ENCODE results near the gene PCDHA7.
A peak's percentile ranks its signal among the peaks of the same experiment; 100 is the strongest.
"Not testable (repeated sequence)": the region's sequence is repeated elsewhere in the genome, so short reads cannot be mapped to it uniquely, and the experiment has no call there.

Gene PCDHA7

DNA sequence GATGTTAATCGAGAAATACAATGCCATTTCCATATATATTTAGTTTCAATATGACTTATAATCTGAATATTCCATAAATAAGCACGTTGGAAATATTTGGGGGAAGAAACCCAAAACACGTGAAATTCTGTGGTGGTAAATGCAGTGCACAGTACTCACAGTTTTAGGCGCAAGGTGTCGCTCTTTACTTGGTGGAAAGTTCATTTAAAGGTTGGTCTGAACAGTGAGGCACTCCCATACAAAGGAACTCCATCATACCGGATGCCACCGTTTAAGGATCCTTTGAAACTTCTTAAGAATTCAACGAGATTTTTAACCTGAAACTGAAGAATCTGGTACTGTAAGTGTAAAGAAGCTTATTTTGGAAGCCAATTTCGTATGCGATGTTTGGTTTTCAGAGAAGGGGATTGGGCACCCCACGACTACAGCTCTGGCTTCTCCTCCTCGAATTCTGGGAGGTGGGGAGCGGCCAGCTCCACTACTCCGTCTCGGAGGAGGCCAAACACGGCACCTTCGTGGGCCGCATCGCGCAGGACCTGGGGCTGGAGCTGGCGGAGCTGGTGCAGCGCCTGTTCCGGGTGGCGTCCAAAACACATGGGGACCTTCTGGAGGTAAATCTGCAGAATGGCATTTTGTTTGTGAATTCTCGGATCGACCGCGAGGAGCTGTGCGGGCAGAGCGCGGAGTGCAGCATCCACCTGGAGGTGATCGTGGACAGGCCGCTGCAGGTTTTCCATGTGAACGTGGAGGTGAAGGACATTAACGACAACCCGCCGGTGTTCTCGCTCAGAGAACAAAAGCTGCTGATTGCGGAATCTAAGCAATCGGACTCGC is 34.9 kb downstream of the PCDHA7 start, which contains the start of gene PCDHA11:
Gene PCDHA11, plus strand, starts transcription at position 237 of the 834 bp plus-strand sequence. Its CDS starts 147 bp downstream, at position 384.
- Histone ChIP-seq H3K4me1 (no peaks in the 10 kb centered on the region), H3K9ac (no peak within 1 kb of the TSS), H3K27ac (peak within 1 kb of the TSS; percentile 4), H2AFZ (no peak within 1 kb of the TSS), H3K36me3 (ENCODE audit: control insufficient read depth, insufficient read depth, low read length) (no peaks in the 10 kb centered on the region), H3K79me2 (no peaks in the 10 kb centered on the region), H3K4me2 (ENCODE audit: low read length) (no peak within 1 kb of the TSS), H3K4me3 (ENCODE audit: low read depth, low read length) (peak within 1 kb of the TSS; percentile 3), H3K9me3 (ENCODE audit: control insufficient read depth, low read length) (peaks cover 3% of the 10 kb centered on the region), H3K27me3 (ENCODE audit: control insufficient read depth, insufficient read depth, low read length) (no peaks in the 10 kb centered on the region)
- TF ChIP-seq, protein P1, sequence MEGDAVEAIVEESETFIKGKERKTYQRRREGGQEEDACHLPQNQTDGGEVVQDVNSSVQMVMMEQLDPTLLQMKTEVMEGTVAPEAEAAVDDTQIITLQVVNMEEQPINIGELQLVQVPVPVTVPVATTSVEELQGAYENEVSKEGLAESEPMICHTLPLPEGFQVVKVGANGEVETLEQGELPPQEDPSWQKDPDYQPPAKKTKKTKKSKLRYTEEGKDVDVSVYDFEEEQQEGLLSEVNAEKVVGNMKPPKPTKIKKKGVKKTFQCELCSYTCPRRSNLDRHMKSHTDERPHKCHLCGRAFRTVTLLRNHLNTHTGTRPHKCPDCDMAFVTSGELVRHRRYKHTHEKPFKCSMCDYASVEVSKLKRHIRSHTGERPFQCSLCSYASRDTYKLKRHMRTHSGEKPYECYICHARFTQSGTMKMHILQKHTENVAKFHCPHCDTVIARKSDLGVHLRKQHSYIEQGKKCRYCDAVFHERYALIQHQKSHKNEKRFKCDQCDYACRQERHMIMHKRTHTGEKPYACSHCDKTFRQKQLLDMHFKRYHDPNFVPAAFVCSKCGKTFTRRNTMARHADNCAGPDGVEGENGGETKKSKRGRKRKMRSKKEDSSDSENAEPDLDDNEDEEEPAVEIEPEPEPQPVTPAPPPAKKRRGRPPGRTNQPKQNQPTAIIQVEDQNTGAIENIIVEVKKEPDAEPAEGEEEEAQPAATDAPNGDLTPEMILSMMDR (IDR thresholded peaks at IDR 0.05), result peak; percentile 24

DNA sequence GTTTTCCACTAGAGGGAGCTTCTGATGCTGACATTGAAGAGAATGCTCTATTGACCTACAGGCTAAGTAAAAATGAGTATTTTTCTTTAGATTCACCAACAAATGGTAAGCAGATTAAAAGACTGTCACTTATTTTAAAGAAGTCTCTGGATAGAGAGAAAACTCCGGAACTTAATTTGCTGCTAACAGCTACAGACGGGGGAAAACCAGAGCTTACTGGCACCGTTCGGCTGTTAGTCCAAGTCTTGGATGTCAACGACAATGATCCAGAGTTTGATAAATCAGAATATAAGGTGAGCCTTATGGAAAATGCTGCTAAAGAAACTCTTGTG is 35.5 kb downstream of the PCDHA7 start:
- no peak overlapping the region for H2AFZ ChIP-seq
- H3K9me3 ChIP-seq (ENCODE audit: control insufficient read depth, low read length), result peaks cover 3% of the 10 kb centered on the region
- H3K36me3 ChIP-seq (ENCODE audit: control insufficient read depth, insufficient read depth, low read length), result no peaks in the 10 kb centered on the region
- no peak overlapping the region for H3K4me3 ChIP-seq (ENCODE audit: low read depth, low read length)
- no peak overlapping the region for H3K4me2 ChIP-seq (ENCODE audit: low read length)
- no peaks in the 10 kb centered on the region for H3K4me1 ChIP-seq
- H3K27ac ChIP-seq, result peak overlapping the region; percentile 4
- TF ChIP-seq, protein P1 (IDR thresholded peaks at IDR 0.05), result no peak
- no peak overlapping the region for H3K9ac ChIP-seq
- no peaks in the 10 kb centered on the region for H3K79me2 ChIP-seq
- no peaks in the 10 kb centered on the region for H3K27me3 ChIP-seq (ENCODE audit: control insufficient read depth, insufficient read depth, low read length)

DNA sequence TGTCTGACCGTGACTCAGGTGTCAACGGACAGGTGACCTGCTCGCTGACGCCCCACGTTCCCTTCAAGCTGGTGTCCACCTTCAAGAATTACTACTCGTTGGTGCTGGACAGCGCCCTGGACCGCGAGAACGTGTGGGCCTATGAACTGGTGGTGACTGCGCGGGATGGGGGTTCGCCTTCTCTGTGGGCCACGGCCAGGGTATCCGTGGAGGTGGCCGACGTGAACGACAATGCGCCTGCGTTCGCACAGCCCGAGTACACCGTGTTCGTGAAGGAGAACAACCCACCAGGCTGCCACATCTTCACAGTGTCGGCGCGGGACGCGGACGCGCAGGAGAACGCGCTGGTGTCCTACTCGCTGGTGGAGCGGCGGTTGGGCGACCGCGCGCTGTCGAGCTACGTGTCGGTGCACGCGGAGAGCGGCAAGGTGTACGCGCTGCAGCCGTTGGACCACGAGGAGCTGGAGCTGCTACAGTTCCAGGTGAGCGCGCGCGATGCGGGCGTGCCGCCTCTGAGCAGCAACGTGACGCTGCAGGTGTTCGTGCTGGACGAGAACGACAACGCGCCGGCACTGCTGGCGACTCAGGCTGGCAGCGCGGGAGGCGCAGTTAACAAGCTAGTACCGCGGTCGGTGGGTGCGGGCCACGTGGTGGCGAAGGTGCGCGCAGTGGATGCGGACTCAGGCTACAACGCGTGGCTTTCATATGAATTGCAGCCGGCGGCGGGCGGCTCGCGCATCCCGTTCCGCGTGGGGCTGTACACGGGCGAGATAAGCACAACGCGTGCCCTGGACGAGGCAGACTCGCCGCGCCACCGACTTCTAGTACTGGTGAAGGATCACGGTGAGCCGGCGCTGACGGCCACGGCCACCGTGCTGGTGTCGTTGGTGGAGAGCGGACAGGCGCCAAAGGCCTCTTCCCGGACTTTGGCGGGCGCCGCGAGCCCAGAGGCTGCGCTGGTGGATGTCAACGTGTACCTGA is 36.4 kb downstream of the PCDHA7 start:
- TF ChIP-seq, protein P1 (IDR thresholded peaks at IDR 0.05), result no peak
- Histone ChIP-seq H3K4me2 (ENCODE audit: low read length) (no peak overlapping the region), H3K36me3 (ENCODE audit: control insufficient read depth, insufficient read depth, low read length) (no peaks in the 10 kb centered on the region), H3K4me3 (ENCODE audit: low read depth, low read length) (no peak overlapping the region), H3K4me1 (no peaks in the 10 kb centered on the region), H3K9me3 (ENCODE audit: control insufficient read depth, low read length) (peaks cover 3% of the 10 kb centered on the region), H2AFZ (no peak overlapping the region), H3K79me2 (no peaks in the 10 kb centered on the region), H3K9ac (no peak overlapping the region), H3K27ac (no peak overlapping the region), H3K27me3 (ENCODE audit: control insufficient read depth, insufficient read depth, low read length) (no peaks in the 10 kb centered on the region)

DNA sequence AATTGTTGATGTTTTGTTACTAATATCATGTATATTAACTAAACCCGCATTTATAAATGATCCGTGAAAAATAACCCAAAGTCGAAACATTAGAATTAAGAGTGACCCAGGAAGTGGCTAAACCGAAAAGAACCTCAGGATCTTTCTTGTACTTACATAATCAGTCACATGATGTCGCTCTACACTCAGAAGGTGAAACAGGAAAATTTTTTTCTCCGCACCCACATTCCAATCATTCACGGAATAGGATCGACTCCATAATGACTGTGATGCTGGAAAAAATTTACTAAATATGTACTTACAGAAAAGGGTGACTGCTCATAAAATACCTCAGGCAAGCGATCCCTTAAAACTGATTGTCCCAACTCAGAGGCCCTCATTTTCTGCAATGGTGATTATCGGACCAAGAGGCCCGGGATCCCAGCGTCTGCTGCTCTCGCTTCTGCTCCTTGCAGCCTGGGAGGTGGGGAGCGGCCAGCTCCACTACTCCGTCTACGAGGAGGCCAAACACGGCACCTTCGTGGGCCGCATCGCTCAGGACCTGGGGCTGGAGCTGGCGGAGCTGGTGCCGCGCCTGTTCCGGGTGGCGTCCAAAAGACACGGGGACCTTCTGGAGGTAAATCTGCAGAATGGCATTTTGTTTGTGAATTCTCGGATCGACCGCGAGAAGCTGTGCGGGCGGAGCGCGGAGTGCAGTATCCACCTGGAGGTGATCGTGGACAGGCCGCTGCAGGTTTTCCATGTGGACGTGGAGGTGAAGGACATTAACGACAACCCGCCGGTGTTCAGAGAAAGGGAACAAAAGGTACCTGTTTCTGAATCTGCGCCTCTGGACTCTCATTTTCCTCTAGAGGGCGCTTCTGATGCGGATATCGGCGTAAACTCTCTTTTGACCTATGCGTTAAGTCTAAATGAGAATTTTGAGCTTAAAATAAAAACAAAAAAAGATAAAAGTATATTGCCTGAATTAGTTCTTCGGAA is 41.3 kb downstream of the PCDHA7 start, which contains the start of gene PCDHA12:
Gene PCDHA12, plus strand, starts transcription at position 224 of the 981 bp plus-strand sequence. Its CDS starts 165 bp downstream, at position 389.
- no peaks in the 10 kb centered on the region for H3K4me1 ChIP-seq
- no peaks in the 10 kb centered on the region for H3K36me3 ChIP-seq (ENCODE audit: control insufficient read depth, insufficient read depth, low read length)
- H3K79me2 ChIP-seq, result no peaks in the 10 kb centered on the region
- no peak within 1 kb of the TSS for H3K4me3 ChIP-seq (ENCODE audit: low read depth, low read length)
- H3K4me2 ChIP-seq (ENCODE audit: low read length), result no peak within 1 kb of the TSS
- no peaks in the 10 kb centered on the region for H3K9me3 ChIP-seq (ENCODE audit: control insufficient read depth, low read length)
- H3K27ac ChIP-seq, result peak within 1 kb of the TSS; percentile 62
- H3K9ac ChIP-seq, result no peak within 1 kb of the TSS
- H2AFZ ChIP-seq, result peak within 1 kb of the TSS; percentile 65
- no peaks in the 10 kb centered on the region for H3K27me3 ChIP-seq (ENCODE audit: control insufficient read depth, insufficient read depth, low read length)
- TF ChIP-seq, protein P1 (IDR thresholded peaks at IDR 0.05), result peak; percentile 31

DNA sequence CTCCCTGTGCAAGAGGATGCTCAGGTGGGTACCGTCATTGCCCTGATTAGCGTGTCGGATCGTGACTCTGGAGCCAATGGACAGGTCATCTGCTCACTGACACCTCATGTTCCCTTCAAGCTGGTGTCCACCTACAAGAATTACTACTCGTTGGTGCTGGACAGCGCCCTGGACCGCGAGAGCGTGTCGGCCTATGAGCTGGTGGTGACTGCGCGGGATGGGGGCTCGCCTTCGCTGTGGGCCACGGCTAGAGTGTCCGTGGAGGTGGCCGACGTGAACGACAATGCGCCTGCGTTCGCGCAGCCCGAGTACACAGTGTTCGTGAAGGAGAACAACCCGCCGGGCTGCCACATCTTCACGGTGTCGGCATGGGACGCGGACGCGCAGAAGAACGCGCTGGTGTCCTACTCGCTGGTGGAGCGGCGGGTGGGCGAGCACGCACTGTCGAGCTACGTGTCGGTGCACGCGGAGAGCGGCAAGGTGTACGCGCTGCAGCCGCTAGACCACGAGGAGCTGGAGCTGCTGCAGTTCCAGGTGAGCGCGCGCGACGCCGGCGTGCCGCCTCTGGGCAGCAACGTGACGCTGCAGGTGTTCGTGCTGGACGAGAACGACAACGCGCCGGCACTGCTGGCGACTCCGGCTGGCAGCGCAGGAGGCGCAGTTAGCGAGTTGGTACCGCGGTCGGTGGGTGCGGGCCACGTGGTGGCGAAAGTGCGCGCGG is 42.6 kb downstream of the PCDHA7 start:
- H3K4me3 ChIP-seq (ENCODE audit: low read depth, low read length); H3K9ac ChIP-seq; H3K36me3 ChIP-seq (ENCODE audit: control insufficient read depth, insufficient read depth, low read length); H3K79me2 ChIP-seq; H2AFZ ChIP-seq; H3K4me1 ChIP-seq; H3K4me2 ChIP-seq (ENCODE audit: low read length); H3K27ac ChIP-seq; H3K27me3 ChIP-seq (ENCODE audit: control insufficient read depth, insufficient read depth, low read length); H3K9me3 ChIP-seq (ENCODE audit: control insufficient read depth, low read length): not testable (repeated sequence)
